BJ (cell line): ENCODE results near the gene HEPH. TPM values are rescaled to one million over a fixed set of nuclear protein-coding genes. Genes with fewer than 3 reads are reported as not detected.
A peak's percentile ranks its signal among the peaks of the same experiment; 100 is the strongest.

Experiments used
- CTCF ChIA-PET: fragments of 350-600 bp; formaldehyde crosslinking; extraction: SDS; loops from one replicate; lab custom pipeline; 2021; ENCODE audit warnings: antibody characterized with exemption, inconsistent platforms; lab: Yijun Ruan, JAX
- POLR2A ChIA-PET: fragments of 300-600 bp; sonication (Branson Sonifier 250); formaldehyde crosslinking; extraction: SDS; loops from one replicate; lab custom pipeline; 2021; ENCODE audit warnings: antibody characterized with exemption; lab: Charles Lee
- DNase-seq: peaks from one replicate; pipeline ENCODE4 v3.0.0-alpha.2; 2011; ENCODE audit warnings: low read depth
- H3K27me3 ChIP-seq: 2 replicates; pipeline ENCODE4 v1.6.0; 2011; ENCODE audit warnings: low read length; ENCODE audit not compliant: control insufficient read depth, insufficient read depth
- H3K36me3 ChIP-seq: 2 replicates; pipeline ENCODE4 v1.5.1; 2011; ENCODE audit warnings: low read length; ENCODE audit not compliant: control insufficient read depth, insufficient read depth
- H3K4me3 ChIP-seq: 2 replicates; pipeline ENCODE4 v1.5.1; 2011; ENCODE audit warnings: low read depth, mild to moderate bottlenecking, control low read depth, low read length
- polyA plus RNA-seq: library from polyadenylated mRNA; depleted of rRNA; stranded (reverse); fragments of >200 nt; gene quantifications from 2 replicates; pipeline ENCODE4 v1.2.3, GENCODE V29; 2011
- TF ChIP-seq, protein P1 (sequence below): IDR thresholded peaks from 2 replicates; pipeline ENCODE4 v1.5.1; 2011; ENCODE audit warnings: low read depth, mild to moderate bottlenecking, control low read depth, inconsistent platforms, low read length, moderate library complexity; ENCODE audit not compliant: insufficient read depth

The HEPH gene
- polyA plus RNA-seq, 1 experiment = 10.4 TPM

DNA sequence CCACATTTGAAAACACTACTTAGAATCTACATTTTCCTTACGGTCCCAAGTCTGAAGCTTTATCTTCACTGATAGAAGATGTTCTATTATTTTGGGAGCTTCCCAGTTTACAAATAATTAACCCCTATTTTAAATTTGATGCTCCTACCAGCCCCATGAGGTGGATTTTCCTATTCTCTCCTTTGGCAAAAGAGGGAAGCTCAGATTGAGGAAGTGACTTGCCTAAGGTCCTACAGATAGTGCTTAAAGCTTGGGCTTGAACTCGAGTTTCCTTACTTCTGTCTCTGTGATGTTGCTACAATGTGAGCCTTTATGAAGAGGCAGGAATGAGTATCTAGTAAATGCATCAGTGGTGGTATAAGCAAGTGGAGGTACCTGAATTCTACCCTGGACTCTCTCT, 27.5 kb downstream of the HEPH start:
- TF ChIP-seq, protein P1, sequence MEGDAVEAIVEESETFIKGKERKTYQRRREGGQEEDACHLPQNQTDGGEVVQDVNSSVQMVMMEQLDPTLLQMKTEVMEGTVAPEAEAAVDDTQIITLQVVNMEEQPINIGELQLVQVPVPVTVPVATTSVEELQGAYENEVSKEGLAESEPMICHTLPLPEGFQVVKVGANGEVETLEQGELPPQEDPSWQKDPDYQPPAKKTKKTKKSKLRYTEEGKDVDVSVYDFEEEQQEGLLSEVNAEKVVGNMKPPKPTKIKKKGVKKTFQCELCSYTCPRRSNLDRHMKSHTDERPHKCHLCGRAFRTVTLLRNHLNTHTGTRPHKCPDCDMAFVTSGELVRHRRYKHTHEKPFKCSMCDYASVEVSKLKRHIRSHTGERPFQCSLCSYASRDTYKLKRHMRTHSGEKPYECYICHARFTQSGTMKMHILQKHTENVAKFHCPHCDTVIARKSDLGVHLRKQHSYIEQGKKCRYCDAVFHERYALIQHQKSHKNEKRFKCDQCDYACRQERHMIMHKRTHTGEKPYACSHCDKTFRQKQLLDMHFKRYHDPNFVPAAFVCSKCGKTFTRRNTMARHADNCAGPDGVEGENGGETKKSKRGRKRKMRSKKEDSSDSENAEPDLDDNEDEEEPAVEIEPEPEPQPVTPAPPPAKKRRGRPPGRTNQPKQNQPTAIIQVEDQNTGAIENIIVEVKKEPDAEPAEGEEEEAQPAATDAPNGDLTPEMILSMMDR = no peak
- H3K27me3 ChIP-seq = no peaks in the 10 kb centered on the region
- no peak overlapping the region for H3K4me3 ChIP-seq
- H3K36me3 ChIP-seq = no peaks in the 10 kb centered on the region; the same call in 1 of the 2 replicates
- DNase-seq = no peak
- CTCF ChIA-PET = no interaction called here
- POLR2A ChIA-PET = no interaction called here

DNA sequence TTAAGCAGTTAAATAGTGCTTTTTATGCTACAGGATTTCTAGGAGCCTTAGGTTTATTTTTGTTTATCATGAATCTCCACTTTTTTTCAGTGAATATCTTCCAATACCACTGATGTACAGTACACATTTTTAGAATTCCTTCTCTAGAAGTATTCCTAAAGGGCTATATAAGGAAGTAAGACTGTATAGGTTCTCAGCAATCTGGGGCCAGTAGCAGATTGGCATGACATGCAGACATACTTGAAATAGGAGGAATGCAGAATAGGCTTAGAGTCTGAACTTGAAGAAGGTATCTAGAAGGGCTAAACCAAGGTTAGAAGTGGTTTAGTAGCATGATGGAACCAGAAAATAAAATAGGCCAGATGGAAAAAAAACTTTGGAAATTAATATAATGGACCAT, 29.8 kb downstream of the HEPH start:
- ChIA-PET CTCF (interaction anchor here (9.1 kb wide), 1 partner anchor 537 kb away, joined by 80 read pairs; no protein-coding TSS in a partner anchor), POLR2A (no interaction called here)
- TF ChIP-seq, protein P1 = no peak
- H3K27me3 ChIP-seq = no peaks in the 10 kb centered on the region
- DNase-seq = no peak
- no peaks in the 10 kb centered on the region; the same call in 1 of the 2 replicates for H3K36me3 ChIP-seq
- H3K4me3 ChIP-seq = no peak overlapping the region

DNA sequence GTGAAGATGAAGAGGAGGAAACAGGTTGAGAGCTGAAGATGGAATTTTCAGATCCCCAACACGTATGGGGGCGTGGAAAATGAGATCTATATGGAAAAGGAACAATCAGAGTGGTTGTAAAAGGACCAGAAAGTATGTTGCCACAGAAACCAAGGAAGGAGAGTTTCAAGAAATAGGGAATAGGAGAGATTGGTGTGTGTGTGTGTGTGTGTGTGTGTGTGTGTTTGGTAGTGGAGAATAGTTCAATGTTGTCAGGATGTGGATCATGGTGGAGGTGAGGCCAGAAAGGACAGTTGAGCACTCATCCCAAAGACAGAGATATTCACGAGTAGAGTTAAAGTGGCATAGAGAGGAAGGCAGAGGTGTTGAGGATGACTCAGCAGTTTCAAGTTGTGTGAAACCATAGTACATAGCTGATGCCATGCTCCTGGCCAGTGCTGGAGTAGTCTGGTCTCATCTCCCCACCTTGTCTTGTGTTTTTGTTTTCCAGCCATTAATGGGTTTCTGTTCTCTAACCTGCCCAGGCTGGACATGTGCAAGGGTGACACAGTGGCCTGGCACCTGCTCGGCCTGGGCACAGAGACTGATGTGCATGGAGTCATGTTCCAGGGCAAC, 36.1 kb downstream of the HEPH start:
- DNase-seq = no peak
- Histone ChIP-seq H3K27me3 (no peaks in the 10 kb centered on the region), H3K4me3 (no peak overlapping the region), H3K36me3 (no peaks in the 10 kb centered on the region)
- ChIA-PET CTCF (interaction anchor here (9.1 kb wide), 1 partner anchor 530 kb away, joined by 80 read pairs; no protein-coding TSS in a partner anchor), POLR2A (no interaction called here)
- TF ChIP-seq, protein P1 = no peak

DNA sequence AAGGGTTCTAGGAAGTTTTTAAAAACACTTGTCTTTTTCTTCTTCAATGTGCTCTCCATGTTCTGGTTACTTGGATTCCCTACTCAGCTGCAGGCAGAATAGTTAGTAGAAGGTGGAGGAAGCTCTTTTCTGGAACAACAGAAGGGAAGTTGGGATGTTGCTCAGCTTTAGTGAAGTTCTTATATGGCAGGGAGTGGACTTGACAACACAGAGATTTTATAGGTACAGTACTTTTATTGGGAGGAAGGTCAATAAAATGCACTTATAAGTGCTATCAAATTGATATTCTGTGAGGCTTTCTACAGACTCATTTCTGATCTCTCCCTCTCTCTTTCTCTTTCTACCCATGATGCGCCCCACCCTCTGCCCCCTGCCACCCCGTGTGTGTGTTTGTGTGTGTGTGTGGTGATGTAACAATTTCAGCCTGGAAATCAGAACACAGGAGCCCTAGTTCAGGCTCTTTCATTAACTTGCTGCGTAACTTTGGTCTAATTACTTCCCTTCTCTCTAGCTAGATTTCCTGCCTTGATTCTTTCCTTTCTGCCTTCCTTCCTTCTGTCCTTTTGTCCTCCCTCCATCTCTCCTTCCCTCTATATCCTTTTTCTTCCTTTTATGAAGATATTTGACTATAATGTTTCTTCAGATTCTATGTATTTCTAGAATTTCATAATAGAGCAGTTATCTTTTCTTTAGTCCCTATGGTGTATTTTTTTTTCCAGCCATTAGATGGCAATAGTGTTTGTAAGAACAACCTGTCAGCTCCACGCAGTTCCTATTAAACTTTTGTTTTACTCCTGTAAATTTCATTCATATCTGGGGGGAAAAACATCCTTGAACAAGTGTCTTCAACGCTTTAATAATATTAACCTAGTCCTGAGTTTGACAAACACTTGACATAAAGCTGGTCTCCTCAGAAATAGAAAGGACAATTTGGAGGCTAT, 37.1 kb downstream of the HEPH start:
- CTCF ChIA-PET = interaction anchor here (0.8 to 9.1 kb wide), 3 partner anchors 421 to 529 kb away, joined by 3 to 80 read pairs (median 3); no protein-coding TSS in a partner anchor
- TF ChIP-seq, protein P1 = peak; percentile 32; the same call in 1 of the 2 replicates
- POLR2A ChIA-PET = no interaction called here
- Histone ChIP-seq H3K4me3 (no peak overlapping the region), H3K36me3 (no peaks in the 10 kb centered on the region), H3K27me3 (no peaks in the 10 kb centered on the region)
- no peak for DNase-seq

- ChIA-PET CTCF (interaction anchor here (0.9 to 9.1 kb wide), 3 partner anchors 525 to 527 kb away, joined by 3 to 80 read pairs (median 4); no protein-coding TSS in a partner anchor), POLR2A (no interaction called here)
- no peaks in the 10 kb centered on the region for H3K27me3 ChIP-seq
- H3K36me3 ChIP-seq = no peaks in the 10 kb centered on the region
- no peak overlapping the region for H3K4me3 ChIP-seq
- TF ChIP-seq, protein P1 = no peak
- DNase-seq = no peak
These were observed 39.1 kb downstream of the HEPH start for GRCh38 chrX:66203114-66203513.
